ENCODE measurements around the gene STIMATE.

GRCh38 chr3:52904552-52904951 lies 7.2 kb upstream of the STIMATE start:
- TF ChIP-seq, protein P1, sequence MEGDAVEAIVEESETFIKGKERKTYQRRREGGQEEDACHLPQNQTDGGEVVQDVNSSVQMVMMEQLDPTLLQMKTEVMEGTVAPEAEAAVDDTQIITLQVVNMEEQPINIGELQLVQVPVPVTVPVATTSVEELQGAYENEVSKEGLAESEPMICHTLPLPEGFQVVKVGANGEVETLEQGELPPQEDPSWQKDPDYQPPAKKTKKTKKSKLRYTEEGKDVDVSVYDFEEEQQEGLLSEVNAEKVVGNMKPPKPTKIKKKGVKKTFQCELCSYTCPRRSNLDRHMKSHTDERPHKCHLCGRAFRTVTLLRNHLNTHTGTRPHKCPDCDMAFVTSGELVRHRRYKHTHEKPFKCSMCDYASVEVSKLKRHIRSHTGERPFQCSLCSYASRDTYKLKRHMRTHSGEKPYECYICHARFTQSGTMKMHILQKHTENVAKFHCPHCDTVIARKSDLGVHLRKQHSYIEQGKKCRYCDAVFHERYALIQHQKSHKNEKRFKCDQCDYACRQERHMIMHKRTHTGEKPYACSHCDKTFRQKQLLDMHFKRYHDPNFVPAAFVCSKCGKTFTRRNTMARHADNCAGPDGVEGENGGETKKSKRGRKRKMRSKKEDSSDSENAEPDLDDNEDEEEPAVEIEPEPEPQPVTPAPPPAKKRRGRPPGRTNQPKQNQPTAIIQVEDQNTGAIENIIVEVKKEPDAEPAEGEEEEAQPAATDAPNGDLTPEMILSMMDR (IDR thresholded peaks at IDR 0.05) = no peak
- TF ChIP-seq EP300 (IDR thresholded peaks at IDR 0.05) = no peak
